Neural progenitor cell (in vitro differentiated cells): Measurements from ENCODE around the gene UNC45B. TPM values are rescaled to one million over a fixed set of nuclear protein-coding genes. Genes with fewer than 3 reads are reported as not detected.

Experiments
- DNase-seq: peaks from one replicate; pipeline ENCODE4 v3.0.0-alpha.2; 2016; ENCODE audit warnings: low spot score
- H2AFZ ChIP-seq: fragments of 200-600 bp; sonication (generic); replicated peaks from 2 replicates; pipeline ENCODE4 v1.6.1; 2016; ENCODE audit warnings: antibody characterized with exemption
- H3F3A ChIP-seq: fragments of 200-600 bp; sonication (generic); 2 replicates; pipeline ENCODE4 v1.6.1; 2016; ENCODE audit warnings: antibody characterized with exemption, low read depth
- H3K27ac ChIP-seq: fragments of 200-600 bp; sonication (generic); 2 replicates; pipeline ENCODE4 v1.5.1; 2016; ENCODE audit warnings: mild to moderate bottlenecking
- H3K27me3 ChIP-seq: fragments of 200-600 bp; sonication (generic); 2 replicates; pipeline ENCODE4 v1.6.1; 2016; ENCODE audit warnings: mild to moderate bottlenecking, moderate library complexity
- H3K36me3 ChIP-seq: fragments of 200-600 bp; sonication (generic); 2 replicates; pipeline ENCODE4 v1.5.1; 2016
- H3K4me1 ChIP-seq: fragments of 200-600 bp; sonication (generic); 2 replicates; pipeline ENCODE4 v1.6.1; 2016; ENCODE audit warnings: mixed run types
- H3K4me2 ChIP-seq: fragments of 200-600 bp; sonication (generic); 2 replicates; pipeline ENCODE4 v1.6.1; 2016
- H3K4me3 ChIP-seq: fragments of 200-600 bp; sonication (generic); 2 replicates; pipeline ENCODE4 v1.5.1; 2016
- H3K79me2 ChIP-seq: fragments of 200-600 bp; sonication (generic); 2 replicates; pipeline ENCODE4 v1.6.1; 2016; ENCODE audit warnings: low read depth
- H3K9ac ChIP-seq: fragments of 200-600 bp; sonication (generic); 2 replicates; pipeline ENCODE4 v1.6.1; 2016
- H3K9me3 ChIP-seq: fragments of 200-600 bp; sonication (generic); 2 replicates; pipeline ENCODE4 v1.5.1; 2016; ENCODE audit warnings: low read depth
- H4K20me1 ChIP-seq: fragments of 200-600 bp; sonication (generic); 2 replicates; pipeline ENCODE4 v1.6.1; 2016; ENCODE audit warnings: low read depth
- H3K27ac Mint-ChIP-seq: 3 replicates; pipeline ENCODE4 v1.8.0; 2021; ENCODE audit warnings: mixed read lengths
- H3K27me3 Mint-ChIP-seq: 2 replicates; pipeline ENCODE4 v1.8.0; 2022; ENCODE audit warnings: low read depth, mild to moderate bottlenecking, inconsistent platforms, moderate library complexity, mixed read lengths; ENCODE audit not compliant: insufficient read depth
- H3K36me3 Mint-ChIP-seq: 3 replicates; pipeline ENCODE4 v1.8.0; 2021; ENCODE audit warnings: mixed read lengths
- H3K4me1 Mint-ChIP-seq: 3 replicates; pipeline ENCODE4 v1.8.0; 2021; ENCODE audit warnings: mixed read lengths
- H3K4me3 Mint-ChIP-seq: 3 replicates; pipeline ENCODE4 v1.8.0; 2021; ENCODE audit warnings: mild to moderate bottlenecking, moderate library complexity, mixed read lengths
- H3K9me3 Mint-ChIP-seq: 3 replicates; pipeline ENCODE4 v1.8.0; 2020; ENCODE audit warnings: mixed read lengths
- CTCF ChIP-seq: fragments of 200-600 bp; sonication (generic); IDR thresholded peaks from 2 replicates; pipeline ENCODE4 v1.5.1; 2017; ENCODE audit warnings: antibody characterized with exemption, mild to moderate bottlenecking
- EZH2 ChIP-seq: fragments of 200-600 bp; sonication (generic); IDR thresholded peaks from 2 replicates; pipeline ENCODE4 v1.6.1; 2017; ENCODE audit warnings: antibody characterized with exemption, mild to moderate bottlenecking, moderate library complexity
- EZH2phosphoT487 ChIP-seq: fragments of 200-600 bp; sonication (generic); IDR thresholded peaks from 2 replicates; pipeline ENCODE4 v1.6.1; 2017; ENCODE audit warnings: antibody characterized with exemption
- total RNA-seq: library from RNA; depleted of rRNA; stranded (reverse); fragments of >200 nt; gene quantifications from 2 replicates; pipeline ENCODE4 v1.2.3, GENCODE V29; 2015; ENCODE audit warnings: low replicate concordance

UNC45B gene
- total RNA-seq, 1 donor from 2014 or later = not detected

- Mint-ChIP-seq H3K9me3 (no peaks in the 10 kb centered on the region), H3K4me1 (no peaks in the 10 kb centered on the region), H3K36me3 (no peaks in the 10 kb centered on the region), H3K27me3 (peaks cover 4% of the 10 kb centered on the region), H3K27ac (no peak overlapping the region), H3K4me3 (no peak overlapping the region)
- no peaks in the 10 kb centered on the region for H3K27me3 ChIP-seq
- no peaks in the 10 kb centered on the region for H3F3A ChIP-seq
- H3K36me3 ChIP-seq = no peaks in the 10 kb centered on the region
- H2AFZ ChIP-seq = no peak overlapping the region
- DNase-seq = no peak
- TF ChIP-seq EZH2 (no peak), CTCF (no peak), EZH2phosphoT487 (no peak)
- H3K27ac ChIP-seq = no peak overlapping the region
- H3K9me3 ChIP-seq = no peaks in the 10 kb centered on the region
- H3K4me3 ChIP-seq = no peak overlapping the region
- H3K9ac ChIP-seq = no peak overlapping the region
- no peak overlapping the region for H3K4me2 ChIP-seq
- H3K4me1 ChIP-seq = no peaks in the 10 kb centered on the region
- H4K20me1 ChIP-seq = no peaks in the 10 kb centered on the region
- H3K79me2 ChIP-seq = no peaks in the 10 kb centered on the region
These were observed 5.0 kb downstream of the UNC45B start for GRCh38 chr17:35152421-35153140.

- H3K36me3 Mint-ChIP-seq = no peaks in the 10 kb centered on the region
These were observed 6.9 kb downstream of the UNC45B start for GRCh38 chr17:35154196-35155165.

GRCh38 chr17:35155246-35155645 lies 7.6 kb downstream of the UNC45B start:
- Mint-ChIP-seq H3K27ac (no peak overlapping the region), H3K9me3 (no peaks in the 10 kb centered on the region), H3K36me3 (no peaks in the 10 kb centered on the region), H3K4me1 (no peaks in the 10 kb centered on the region), H3K27me3 (peaks cover 5% of the 10 kb centered on the region), H3K4me3 (no peak overlapping the region)
- Histone ChIP-seq H3K4me3 (no peak overlapping the region), H3K9ac (no peak overlapping the region), H3K36me3 (no peaks in the 10 kb centered on the region), H4K20me1 (no peaks in the 10 kb centered on the region), H3K4me2 (no peak overlapping the region), H2AFZ (no peak overlapping the region), H3K4me1 (no peaks in the 10 kb centered on the region), H3K79me2 (no peaks in the 10 kb centered on the region), H3K27me3 (no peaks in the 10 kb centered on the region), H3K27ac (no peak overlapping the region), H3K9me3 (no peaks in the 10 kb centered on the region), H3F3A (no peaks in the 10 kb centered on the region)
- TF ChIP-seq CTCF (no peak), EZH2 (no peak), EZH2phosphoT487 (no peak)
- no peak for DNase-seq

More at GRCh38 chr17:35154196-35155165, 6.9 kb downstream of the UNC45B start:
- Mint-ChIP-seq H3K4me3 (no peak overlapping the region), H3K27ac (no peak overlapping the region), H3K27me3 (peaks cover 4% of the 10 kb centered on the region), H3K4me1 (no peaks in the 10 kb centered on the region), H3K9me3 (no peaks in the 10 kb centered on the region)
- H3K4me2 ChIP-seq = no peak overlapping the region
- no peaks in the 10 kb centered on the region for H3K27me3 ChIP-seq
- H2AFZ ChIP-seq = no peak overlapping the region
- no peaks in the 10 kb centered on the region for H3K79me2 ChIP-seq
- H3K4me3 ChIP-seq = no peak overlapping the region
- TF ChIP-seq CTCF (no peak), EZH2phosphoT487 (no peak), EZH2 (no peak)
- no peaks in the 10 kb centered on the region for H3K36me3 ChIP-seq
- no peaks in the 10 kb centered on the region for H3F3A ChIP-seq
- DNase-seq = no peak
- no peaks in the 10 kb centered on the region for H3K9me3 ChIP-seq
- no peak overlapping the region for H3K27ac ChIP-seq
- H4K20me1 ChIP-seq = no peaks in the 10 kb centered on the region
- no peak overlapping the region for H3K9ac ChIP-seq
- H3K4me1 ChIP-seq = no peaks in the 10 kb centered on the region
